COLO668 (cell line): ENCODE results near the gene CTAGE1.
"Not testable (repeated sequence)": the region's sequence is repeated elsewhere in the genome, so short reads cannot be mapped to it uniquely, and the experiment has no call there.

ENCODE experiments used
- DNase-seq: peaks from one replicate; lab custom pipeline; 2025; ENCODE audit not compliant: unreplicated experiment; lab: John Stamatoyannopoulos, UW

Gene CTAGE1, protein sequence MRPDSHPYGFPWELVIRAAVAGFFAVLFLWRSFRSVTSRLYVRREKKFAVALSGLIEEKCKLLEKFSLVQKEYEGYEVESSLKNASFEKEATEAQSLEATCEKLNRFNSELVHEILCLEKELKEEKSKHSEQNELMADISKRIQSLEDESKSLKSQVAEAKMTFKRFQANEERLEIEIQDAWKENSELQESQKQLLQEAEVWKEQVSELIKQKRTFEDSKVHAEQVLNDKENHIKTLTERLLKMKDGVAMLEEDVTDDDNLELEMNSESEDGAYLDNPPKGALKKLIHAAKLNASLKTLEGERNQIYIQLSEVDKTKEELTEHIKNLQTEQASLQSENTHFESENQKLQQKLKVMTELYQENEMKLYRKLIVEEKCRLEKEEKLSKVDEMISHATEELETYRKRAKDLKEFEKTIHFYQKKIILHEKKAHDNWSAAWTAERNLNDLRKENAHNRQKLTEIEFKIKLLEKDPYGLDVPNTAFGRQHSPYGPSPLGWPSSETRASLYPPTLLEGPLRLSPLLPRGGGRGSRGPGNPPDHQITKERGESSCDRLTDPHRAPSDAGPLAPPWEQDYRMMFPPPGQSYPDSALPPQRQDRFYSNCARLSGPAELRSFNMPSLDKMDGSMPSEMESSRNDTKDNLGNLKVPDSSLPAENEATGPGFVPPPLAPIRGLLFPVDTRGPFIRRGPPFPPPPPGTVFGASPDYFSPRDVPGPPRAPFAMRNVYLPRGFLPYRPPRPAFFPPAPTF

GRCh38 chr18:22417496-22418188, at the start of gene CTAGE1:
Gene CTAGE1 (minus strand): TSS chr18:22417915. CDS start chr18:22417811, 104 bp downstream.
- no peak for DNase-seq

DNA sequence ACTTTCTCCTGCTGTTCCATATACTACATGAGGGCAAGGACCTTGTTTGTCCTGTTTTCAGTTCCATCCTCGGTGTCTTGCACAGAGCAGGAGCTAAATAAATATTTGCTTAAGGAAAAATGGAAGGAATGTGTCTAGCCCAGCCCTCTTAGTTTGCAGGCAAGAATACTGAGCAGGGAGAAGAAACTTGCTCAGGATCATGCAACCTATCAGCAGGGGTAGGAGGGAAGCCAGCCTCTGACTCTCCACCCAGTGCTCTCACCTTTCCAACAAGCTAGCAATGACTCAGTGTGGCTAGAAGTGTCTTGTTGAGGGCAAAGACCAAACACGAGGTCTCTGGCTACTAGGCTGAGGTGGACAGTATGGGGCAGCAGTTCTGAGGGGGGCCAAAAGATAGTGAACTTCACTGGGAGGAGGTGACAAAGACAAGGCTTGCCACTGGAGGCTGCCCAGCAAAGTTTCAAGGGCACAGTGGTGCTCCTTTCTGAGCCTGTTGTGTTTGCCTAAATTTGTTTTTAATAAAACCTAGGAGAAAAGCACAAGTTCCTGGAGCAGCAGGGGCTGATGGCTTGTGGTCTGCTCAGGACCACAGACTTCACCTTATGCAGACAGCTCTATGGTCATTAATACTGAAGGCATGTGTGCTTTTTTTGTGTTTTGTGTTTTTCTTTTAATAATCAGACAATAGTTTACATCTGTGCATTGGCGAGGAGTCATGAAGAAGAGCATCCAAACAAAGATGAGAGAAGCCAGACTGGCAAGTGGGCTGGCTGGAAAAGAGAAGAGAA, 49.1 kb upstream of the CTAGE1 start:
- DNase-seq, result no peak

DNA sequence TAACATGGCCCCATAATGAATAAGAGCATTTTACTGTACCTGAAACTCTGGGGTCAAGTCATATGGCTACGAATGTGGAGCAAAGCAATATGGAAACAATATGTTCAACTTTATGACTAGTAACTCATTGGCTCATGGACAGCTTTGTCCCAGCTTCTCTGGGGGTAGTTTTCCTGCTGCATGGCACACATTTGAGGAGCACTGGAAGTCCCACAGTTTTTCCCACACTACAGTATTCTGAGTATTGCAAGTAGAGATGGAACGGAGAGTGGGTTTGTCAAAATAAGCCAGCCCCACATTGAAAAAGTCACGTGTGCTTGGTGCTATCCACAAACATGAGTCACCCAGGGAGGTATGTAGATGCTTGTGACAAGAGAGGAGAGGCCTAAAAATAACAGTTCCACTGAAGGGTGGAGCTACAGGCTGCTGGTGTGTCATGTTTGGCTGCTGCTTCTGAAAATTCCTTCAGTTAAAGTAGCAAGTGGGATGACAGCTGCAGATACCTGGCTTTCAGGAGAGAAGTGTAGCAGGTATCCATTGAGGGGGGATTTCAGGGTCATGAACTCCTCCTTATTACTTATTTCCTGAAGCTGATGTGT, 48.2 kb upstream of the CTAGE1 start:
- no peak for DNase-seq

GRCh38 chr18:22463076-22463475, 45.4 kb upstream of the CTAGE1 start:
- DNase-seq, result no peak

- DNase-seq, result no peak
These were observed 41.8 kb upstream of the CTAGE1 start for GRCh38 chr18:22459491-22459890.

DNA sequence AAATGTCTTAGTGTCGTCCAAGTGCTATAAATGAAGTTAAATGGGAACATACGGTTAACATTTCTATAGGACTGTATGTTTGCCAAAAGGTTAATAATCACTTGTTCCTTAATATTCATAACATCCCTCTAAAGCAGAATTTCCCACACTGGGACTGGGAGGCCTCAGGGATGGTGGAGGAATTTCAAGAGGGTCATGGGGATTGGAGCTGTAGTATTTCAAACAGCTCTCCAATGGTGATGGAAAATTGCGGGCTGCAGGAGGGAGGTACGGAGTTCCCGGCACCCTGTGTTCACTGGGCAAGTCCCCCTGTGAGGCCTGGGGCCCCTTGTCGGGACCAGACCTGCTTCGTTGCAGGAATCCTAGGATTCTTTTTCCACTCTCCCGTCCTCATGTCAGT, 39.8 kb upstream of the CTAGE1 start:
- no peak for DNase-seq

DNA sequence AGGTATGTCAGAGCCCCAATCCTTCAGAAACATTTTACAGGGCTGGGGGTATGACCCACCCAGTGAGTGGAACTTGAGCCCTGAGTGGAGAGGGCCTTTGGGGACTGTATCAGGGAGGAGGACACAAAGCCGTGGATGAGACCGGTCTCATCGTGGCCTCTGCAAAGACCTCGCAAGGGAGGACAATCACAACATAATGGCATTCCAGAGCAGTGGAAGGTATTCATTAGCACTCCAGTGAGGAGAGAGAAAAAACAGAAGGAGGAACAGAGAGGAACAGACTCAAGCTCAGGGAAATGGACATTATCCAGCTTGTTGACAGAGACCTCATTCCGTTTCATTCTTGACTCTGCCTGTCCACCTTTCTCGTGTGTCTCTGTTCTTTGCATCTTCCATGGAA, 38.8 kb upstream of the CTAGE1 start:
- no peak for DNase-seq

- no peak for DNase-seq
These were observed 38.4 kb upstream of the CTAGE1 start for GRCh38 chr18:22456116-22456480.

- DNase-seq, result no peak
These were observed 37.9 kb upstream of the CTAGE1 start for GRCh38 chr18:22455425-22456115.

DNA sequence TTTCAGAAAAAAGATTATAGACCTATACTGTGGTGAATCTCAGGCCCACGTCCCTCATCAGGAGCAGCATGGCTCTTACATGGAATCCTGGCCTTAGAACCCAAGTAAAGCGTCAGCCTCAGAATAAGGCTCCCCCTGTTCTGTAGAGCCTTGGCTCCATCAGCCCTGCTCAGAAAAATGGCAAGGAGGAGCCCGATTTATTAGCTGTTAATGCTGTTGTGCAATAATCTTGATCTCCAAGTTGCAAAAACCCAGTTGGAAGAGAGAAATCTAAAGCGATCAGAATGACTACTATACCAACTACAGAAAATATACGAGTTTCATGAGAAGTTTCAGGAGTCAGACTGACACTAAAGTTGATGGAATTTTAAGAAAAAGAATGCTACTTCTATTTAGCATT, 35.6 kb upstream of the CTAGE1 start:
- no peak for DNase-seq

- no peak for DNase-seq
These were observed 34.5 kb upstream of the CTAGE1 start for GRCh38 chr18:22452226-22452668.

GRCh38 chr18:22451796-22452195, 34.1 kb upstream of the CTAGE1 start:
- no peak for DNase-seq

GRCh38 chr18:22450766-22451165, 33.1 kb upstream of the CTAGE1 start:
- not testable (repeated sequence) for DNase-seq

DNA sequence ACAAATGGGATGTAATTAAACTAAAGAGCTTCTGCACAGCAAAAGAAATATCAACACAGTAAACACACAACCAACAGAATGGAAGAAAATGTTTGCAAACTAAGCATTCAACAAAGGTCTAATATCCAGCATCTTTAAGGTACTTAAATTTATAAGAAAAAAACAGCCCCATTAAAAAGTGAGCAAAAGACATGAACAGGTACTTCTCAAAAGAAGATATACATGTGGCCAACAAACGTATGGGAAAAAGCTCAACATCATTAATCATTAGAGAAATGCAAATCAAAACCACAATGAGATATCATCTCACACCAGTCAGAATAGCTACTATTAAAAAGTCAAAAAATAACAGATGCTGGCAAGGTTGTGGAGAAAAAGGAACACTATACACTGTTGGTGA, 32.6 kb upstream of the CTAGE1 start:
- not testable (repeated sequence) for DNase-seq

- DNase-seq, result not testable (repeated sequence)
These were observed 32.0 kb upstream of the CTAGE1 start for GRCh38 chr18:22449753-22450152.

- no peak for DNase-seq
These were observed 30.5 kb upstream of the CTAGE1 start for GRCh38 chr18:22448238-22448637.

DNA sequence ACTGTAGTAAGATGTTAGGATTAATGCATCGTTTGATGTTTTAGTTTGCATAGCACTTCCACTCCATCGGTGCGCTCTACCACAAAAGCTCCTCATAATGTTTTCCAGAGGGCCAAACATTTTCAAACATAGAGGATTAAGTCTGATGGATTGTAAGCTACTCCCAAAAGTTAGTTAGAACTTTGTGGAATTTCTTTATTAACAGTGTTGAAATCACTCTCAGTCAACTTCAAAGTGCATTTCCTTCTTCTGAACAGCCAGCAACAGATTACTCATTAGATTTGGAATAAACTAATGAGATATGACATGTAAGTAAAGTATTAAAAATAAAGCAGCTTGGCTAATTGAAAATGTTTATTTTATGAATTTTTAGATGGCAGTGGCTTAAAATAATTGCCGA, 30.1 kb upstream of the CTAGE1 start:
- DNase-seq, result no peak

DNA sequence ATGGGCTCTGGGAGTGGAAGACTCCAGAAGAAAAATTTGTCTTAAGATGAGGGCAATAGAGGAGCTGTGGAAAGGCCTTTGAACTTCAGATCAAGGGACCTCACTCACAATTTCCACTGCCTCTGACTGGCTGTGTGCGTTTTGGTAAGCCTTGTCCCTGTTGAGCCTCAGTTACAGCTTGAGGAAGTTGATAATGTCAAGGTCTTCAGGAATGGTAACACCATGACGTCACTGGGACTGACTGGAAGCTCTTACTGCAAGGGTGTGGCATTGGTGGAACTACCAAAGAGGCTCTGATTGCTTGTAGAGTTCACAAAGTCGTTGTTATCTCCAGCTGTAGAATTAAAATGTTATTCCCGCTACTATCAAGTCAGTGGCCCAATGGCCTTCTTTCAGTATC, 29.2 kb upstream of the CTAGE1 start:
- DNase-seq, result no peak

DNA sequence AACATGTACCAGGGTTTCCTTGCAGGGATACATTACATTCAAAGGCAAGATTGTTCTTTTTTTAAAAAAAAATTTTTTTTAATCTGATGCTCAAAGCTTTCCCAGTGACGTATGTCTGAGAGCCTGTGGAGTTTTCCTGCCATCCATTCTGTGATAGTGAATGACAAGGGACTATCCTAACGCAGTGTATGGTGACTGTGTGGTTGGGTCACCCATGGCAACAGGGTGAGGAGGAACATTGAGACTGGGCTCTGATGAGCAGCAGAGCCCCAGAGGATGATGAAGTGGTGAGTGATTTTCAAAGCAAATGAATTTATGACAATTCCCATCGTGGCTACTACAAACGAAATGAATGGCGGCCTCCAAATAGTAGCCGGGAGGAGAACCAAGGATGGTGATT, 28.6 kb upstream of the CTAGE1 start:
- no peak for DNase-seq

DNA sequence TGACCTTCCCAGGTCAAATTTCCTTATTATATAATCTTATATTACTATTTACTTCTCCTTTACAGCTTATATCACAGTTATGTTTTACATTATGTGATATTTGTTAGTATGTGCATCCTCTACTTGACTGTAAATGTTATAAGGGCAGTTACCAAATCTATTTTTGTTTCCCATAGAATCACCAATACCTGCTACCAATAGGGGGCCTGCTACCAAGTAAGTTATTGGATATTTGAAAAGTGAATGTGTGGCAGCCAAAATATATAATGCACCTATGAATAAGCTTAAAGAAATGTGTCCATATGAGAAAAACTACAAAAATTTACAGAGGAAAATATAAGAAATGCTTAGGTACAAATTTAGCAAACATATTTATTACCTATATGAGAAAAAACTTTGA, 23.9 kb upstream of the CTAGE1 start:
- DNase-seq, result no peak
